HG03064 (cell line): ENCODE measurements around the gene UTP18.
"Not testable (repeated sequence)": the region's sequence is repeated elsewhere in the genome, so short reads cannot be mapped to it uniquely, and the experiment has no call there.

Experiments
- ATAC-seq: cut with Tn5 transposase; IDR thresholded peaks from one replicate; pipeline ENCODE4 v1.9.1; 2021; ENCODE audit warnings: low read depth; ENCODE audit not compliant: unreplicated experiment

UTP18 gene

GRCh38 chr17:51260237-51261023, at the start of gene UTP18:
UTP18 (plus strand) TSS chr17:51260546; CDS start chr17:51260585, 39 bp downstream.
- ATAC-seq, result peak; percentile 62

- ATAC-seq, result no peak
Observed at GRCh38 chr17:51214920-51215319, 45.4 kb upstream of the UTP18 start.

GRCh38 chr17:51217946-51218345, 42.4 kb upstream of the UTP18 start:
- no peak for ATAC-seq

GRCh38 chr17:51221322-51221721, 39.0 kb upstream of the UTP18 start:
- no peak for ATAC-seq

GRCh38 chr17:51224402-51225262, 35.7 kb upstream of the UTP18 start:
- no peak for ATAC-seq

GRCh38 chr17:51225523-51225922, 34.8 kb upstream of the UTP18 start:
- ATAC-seq, result not testable (repeated sequence)

GRCh38 chr17:51228161-51228560, 32.2 kb upstream of the UTP18 start:
- ATAC-seq, result no peak

GRCh38 chr17:51229889-51230288, 30.5 kb upstream of the UTP18 start:
- ATAC-seq, result no peak

GRCh38 chr17:51230306-51230705, 30.0 kb upstream of the UTP18 start:
- no peak for ATAC-seq

GRCh38 chr17:51231999-51232398, 28.3 kb upstream of the UTP18 start:
- no peak for ATAC-seq

GRCh38 chr17:51234162-51234561, 26.2 kb upstream of the UTP18 start:
- ATAC-seq, result no peak

GRCh38 chr17:51238255-51238887, 22.0 kb upstream of the UTP18 start:
- ATAC-seq, result no peak

- no peak for ATAC-seq
Observed at GRCh38 chr17:51240275-51240674, 20.1 kb upstream of the UTP18 start.

- no peak for ATAC-seq
Observed at GRCh38 chr17:51244041-51244440, 16.3 kb upstream of the UTP18 start.

GRCh38 chr17:51245535-51245934, 14.8 kb upstream of the UTP18 start:
- ATAC-seq, result no peak

GRCh38 chr17:51250314-51250840, 10.0 kb upstream of the UTP18 start:
- ATAC-seq, result no peak

GRCh38 chr17:51251010-51251409, 9.3 kb upstream of the UTP18 start:
- ATAC-seq, result no peak

GRCh38 chr17:51255673-51256072, 4.7 kb upstream of the UTP18 start:
- no peak for ATAC-seq

GRCh38 chr17:51256101-51256500, 4.2 kb upstream of the UTP18 start:
- ATAC-seq, result no peak

- ATAC-seq, result no peak
Observed at GRCh38 chr17:51257150-51258081, 2.9 kb upstream of the UTP18 start.
